ENCODE data around the gene HINFP. TPM values are rescaled to one million over a fixed set of nuclear protein-coding genes. Genes with fewer than 3 reads are reported as not detected.

The HINFP gene
- total RNA-seq, 1 experiment from 2014 or later: 38.1 TPM

GRCh38 chr11:119115484-119116234 is 5.7 kb upstream of the HINFP start:
- H3K9ac ChIP-seq (ENCODE audit: low read length): no peak overlapping the region
- ChIA-PET CTCF (no interaction called here), POLR2A (no interaction called here), RAD21 (ENCODE audit: low non-redundant PET in 1 of 2, low total read pairs in 2 of 2, uncharacterized antibody in 2 of 2, unreplicated experiment in 2 of 2) (no interaction called here)
- H3K27ac ChIP-seq (ENCODE audit: low read depth, low read length): no peak overlapping the region
- no peak overlapping the region for H3K4me2 ChIP-seq (ENCODE audit: low read length)
- BruUV-seq (replicated peaks): no TSS peak
- ATAC-seq: no peak
- no peak overlapping the region for H2AFZ ChIP-seq (ENCODE audit: low read depth, low read length, poor library complexity, severe bottlenecking)
- DNase-seq (ENCODE audit: low read depth, low spot score): no peak
- peaks cover 11 to 21% of the 10 kb centered on the region in 2 experiments; a peak in 2 of 4 replicates for H3K36me3 ChIP-seq (ENCODE audit: control insufficient read depth in 1 of 2, insufficient read depth in 2 of 2, low read length in 2 of 2)
- no peak overlapping the region for H3K4me3 ChIP-seq (replicated peaks in 1 of 2; ENCODE audit: low read depth in 1 of 2, low read length in 2 of 2)
- H3K27me3 ChIP-seq (ENCODE audit: insufficient read depth, low read length): no peaks in the 10 kb centered on the region
- H3K4me1 ChIP-seq (ENCODE audit: control insufficient read depth in 1 of 2, insufficient read depth in 2 of 2, low read length in 2 of 2): peaks cover 4 to 12% of the 10 kb centered on the region in 2 experiments; a peak in 3 of 4 replicates
- H3K79me2 ChIP-seq (ENCODE audit: insufficient read depth, low read length): no peaks in the 10 kb centered on the region
- H3K9me3 ChIP-seq (ENCODE audit: control insufficient read depth in 1 of 2, insufficient read depth in 1 of 2, low read depth in 1 of 2, low read length in 2 of 2): no peaks in the 10 kb centered on the region
- intact Hi-C loops (cut with micrococcal nuclease): no loop called here
- TF ChIP-seq ZBTB33 (IDR thresholded peaks at IDR 0.05; ENCODE audit: extremely low read depth, insufficient replicate concordance, low read length): no peak
- TF ChIP-seq EZH2phosphoT487 (IDR thresholded peaks at IDR 0.05; ENCODE audit: borderline replicate concordance): no peak
- no peak for TF ChIP-seq ZNF274 (IDR thresholded peaks at IDR 0.05; ENCODE audit: low read depth, low read length)
- TF ChIP-seq MAX (IDR thresholded peaks at IDR 0.05): no peak
- TF ChIP-seq SIN3A (IDR thresholded peaks at IDR 0.05; ENCODE audit: low read depth): no peak
- no peak for TF ChIP-seq ELF1 (IDR thresholded peaks at IDR 0.05; ENCODE audit: borderline replicate concordance, low read depth)
- TF ChIP-seq ZFX (IDR thresholded peaks at IDR 0.05): no peak
- no peak for TF ChIP-seq JUND (IDR thresholded peaks at IDR 0.05)
- no peak for TF ChIP-seq FOSL1 (IDR thresholded peaks at IDR 0.05; ENCODE audit: low read depth)
- no peak for TF ChIP-seq EZH2 (IDR thresholded peaks at IDR 0.05)
- TF ChIP-seq POLR2AphosphoS5 (IDR thresholded peaks at IDR 0.05; ENCODE audit: low read depth, low read length): no peak
- no peak for TF ChIP-seq CEBPB (IDR thresholded peaks at IDR 0.05; ENCODE audit: low read depth)
- no peak for TF ChIP-seq EGR1 (IDR thresholded peaks at IDR 0.05; ENCODE audit: low read depth)
- no peak for TF ChIP-seq ATF3 (IDR thresholded peaks at IDR 0.05)
- H4K20me1 ChIP-seq (ENCODE audit: insufficient read depth): no peaks in the 10 kb centered on the region
- H3K9me2 ChIP-seq (ENCODE audit: insufficient read depth): no peaks in the 10 kb centered on the region

Data from HCT116 (cell line).